ENCODE results near the gene GIT2. TPM values are rescaled to one million over a fixed set of nuclear protein-coding genes. Genes with fewer than 3 reads are reported as not detected.
"Not testable (repeated sequence)": the region's sequence is repeated elsewhere in the genome, so short reads cannot be mapped to it uniquely, and the experiment has no call there.

GIT2 gene
- total and polyA plus RNA-seq, 9 donors = 37.1 to 63.0 (median 45.9) TPM

GRCh38 chr12:109896188-109896587 lies 100.0 kb downstream of the GIT2 start:
- DNase-seq = no peak
- no peak overlapping the region for H3K4me3 ChIP-seq (ENCODE audit: low read length)
- no peak overlapping the region for H3K27ac ChIP-seq (ENCODE audit: low read length)
- WGBS (ENCODE audit: insufficient coverage) = 92% methylated on average over 2 of the region's 6 CpGs
- no peaks in the 10 kb centered on the region for H3K36me3 ChIP-seq (ENCODE audit: control insufficient read depth, insufficient read depth, low read length)
- no peaks in the 10 kb centered on the region for H3K27me3 ChIP-seq (ENCODE audit: control insufficient read depth, insufficient read depth, low read length)
- H3K4me1 ChIP-seq (ENCODE audit: control insufficient read depth, insufficient read depth, low read length) = peaks cover 3% of the 10 kb centered on the region
- H3K9me3 ChIP-seq (replicated peaks; ENCODE audit: control insufficient read depth, low read depth, low read length) = no peaks in the 10 kb centered on the region

- no peak for DNase-seq
- Histone ChIP-seq H3K9me3 (replicated peaks; ENCODE audit: control insufficient read depth, low read depth, low read length) (no peaks in the 10 kb centered on the region), H3K4me3 (ENCODE audit: low read length) (no peak overlapping the region), H3K36me3 (ENCODE audit: control insufficient read depth, insufficient read depth, low read length) (no peaks in the 10 kb centered on the region), H3K27me3 (ENCODE audit: control insufficient read depth, insufficient read depth, low read length) (no peaks in the 10 kb centered on the region), H3K27ac (ENCODE audit: low read length) (no peak overlapping the region), H3K4me1 (ENCODE audit: control insufficient read depth, insufficient read depth, low read length) (peaks cover under 1% of the 10 kb centered on the region)
- WGBS (ENCODE audit: insufficient coverage) = 61% methylated on average over 2 of the region's 4 CpGs
These were observed 101.2 kb downstream of the GIT2 start for GRCh38 chr12:109894939-109895338.

GRCh38 chr12:109893261-109893995 lies 102.7 kb downstream of the GIT2 start:
- Histone ChIP-seq H3K27ac (ENCODE audit: low read length) (no peak overlapping the region), H3K36me3 (ENCODE audit: control insufficient read depth, insufficient read depth, low read length) (no peaks in the 10 kb centered on the region), H3K27me3 (ENCODE audit: control insufficient read depth, insufficient read depth, low read length) (no peaks in the 10 kb centered on the region), H3K4me1 (ENCODE audit: control insufficient read depth, insufficient read depth, low read length) (peaks cover 8% of the 10 kb centered on the region), H3K9me3 (replicated peaks; ENCODE audit: control insufficient read depth, low read depth, low read length) (no peaks in the 10 kb centered on the region), H3K4me3 (ENCODE audit: low read length) (no peak overlapping the region)
- no peak for DNase-seq
- no CpG with 5 or more reads among the region's 7 CpGs for WGBS (ENCODE audit: insufficient coverage)

GRCh38 chr12:109892748-109893147 lies 103.4 kb downstream of the GIT2 start:
- 40% methylated on average over 1 of the region's 4 CpGs for WGBS (ENCODE audit: insufficient coverage)
- H3K4me1 ChIP-seq (ENCODE audit: control insufficient read depth, insufficient read depth, low read length) = peaks cover 8% of the 10 kb centered on the region

GRCh38 chr12:109892165-109892715 lies 103.9 kb downstream of the GIT2 start:
- WGBS (ENCODE audit: insufficient coverage) = no CpG with 5 or more reads among the region's 1 CpG
- Histone ChIP-seq H3K4me1 (ENCODE audit: control insufficient read depth, insufficient read depth, low read length) (peaks cover 8% of the 10 kb centered on the region), H3K27me3 (ENCODE audit: control insufficient read depth, insufficient read depth, low read length) (no peaks in the 10 kb centered on the region), H3K36me3 (ENCODE audit: control insufficient read depth, insufficient read depth, low read length) (no peaks in the 10 kb centered on the region), H3K4me3 (ENCODE audit: low read length) (no peak overlapping the region), H3K9me3 (replicated peaks; ENCODE audit: control insufficient read depth, low read depth, low read length) (no peaks in the 10 kb centered on the region), H3K27ac (ENCODE audit: low read length) (no peak overlapping the region)
- DNase-seq = no peak

More at GRCh38 chr12:109892748-109893147, 103.4 kb downstream of the GIT2 start:
- DNase-seq = no peak
- Histone ChIP-seq H3K9me3 (replicated peaks; ENCODE audit: control insufficient read depth, low read depth, low read length) (no peaks in the 10 kb centered on the region), H3K4me3 (ENCODE audit: low read length) (no peak overlapping the region), H3K27ac (ENCODE audit: low read length) (no peak overlapping the region), H3K36me3 (ENCODE audit: control insufficient read depth, insufficient read depth, low read length) (no peaks in the 10 kb centered on the region), H3K27me3 (ENCODE audit: control insufficient read depth, insufficient read depth, low read length) (no peaks in the 10 kb centered on the region)

- 94% methylated on average over 5 of the region's 7 CpGs for WGBS (ENCODE audit: insufficient coverage)
- not testable (repeated sequence) for H3K4me1 ChIP-seq (ENCODE audit: control insufficient read depth, insufficient read depth, low read length); H3K27me3 ChIP-seq (ENCODE audit: control insufficient read depth, insufficient read depth, low read length); H3K9me3 ChIP-seq (replicated peaks; ENCODE audit: control insufficient read depth, low read depth, low read length); H3K4me3 ChIP-seq (ENCODE audit: low read length); H3K27ac ChIP-seq (ENCODE audit: low read length); H3K36me3 ChIP-seq (ENCODE audit: control insufficient read depth, insufficient read depth, low read length); DNase-seq
These were observed 104.4 kb downstream of the GIT2 start for GRCh38 chr12:109891731-109892130.

- WGBS (ENCODE audit: insufficient coverage) = 65% methylated on average over 8 of the region's 13 CpGs
- Histone ChIP-seq H3K4me1 (ENCODE audit: control insufficient read depth, insufficient read depth, low read length) (peaks cover 8% of the 10 kb centered on the region), H3K9me3 (replicated peaks; ENCODE audit: control insufficient read depth, low read depth, low read length) (no peaks in the 10 kb centered on the region), H3K4me3 (ENCODE audit: low read length) (no peak overlapping the region), H3K36me3 (ENCODE audit: control insufficient read depth, insufficient read depth, low read length) (no peaks in the 10 kb centered on the region), H3K27ac (ENCODE audit: low read length) (no peak overlapping the region), H3K27me3 (ENCODE audit: control insufficient read depth, insufficient read depth, low read length) (no peaks in the 10 kb centered on the region)
- DNase-seq = no peak
These were observed 105.5 kb downstream of the GIT2 start for GRCh38 chr12:109890620-109891170.

- Histone ChIP-seq H3K4me1 (ENCODE audit: control insufficient read depth, insufficient read depth, low read length) (peaks cover 8% of the 10 kb centered on the region), H3K9me3 (replicated peaks; ENCODE audit: control insufficient read depth, low read depth, low read length) (no peaks in the 10 kb centered on the region), H3K27ac (ENCODE audit: low read length) (no peak overlapping the region), H3K27me3 (ENCODE audit: control insufficient read depth, insufficient read depth, low read length) (no peaks in the 10 kb centered on the region), H3K4me3 (ENCODE audit: low read length) (no peak overlapping the region), H3K36me3 (ENCODE audit: control insufficient read depth, insufficient read depth, low read length) (no peaks in the 10 kb centered on the region)
- peak; percentile 15 for DNase-seq
- 57% methylated on average over 2 of the region's 12 CpGs for WGBS (ENCODE audit: insufficient coverage)
These were observed 107.8 kb downstream of the GIT2 start for GRCh38 chr12:109888179-109889020.

- no peak for DNase-seq
- WGBS (ENCODE audit: insufficient coverage) = 72% methylated on average over 9 of the region's 10 CpGs
These were observed 110.6 kb downstream of the GIT2 start for GRCh38 chr12:109885616-109886015.

GRCh38 chr12:109883461-109883860 lies 112.7 kb downstream of the GIT2 start:
- Histone ChIP-seq H3K36me3 (ENCODE audit: control insufficient read depth, insufficient read depth, low read length) (no peaks in the 10 kb centered on the region), H3K4me3 (ENCODE audit: low read length) (no peak overlapping the region), H3K27ac (ENCODE audit: low read length) (no peak overlapping the region), H3K9me3 (replicated peaks; ENCODE audit: control insufficient read depth, low read depth, low read length) (no peaks in the 10 kb centered on the region), H3K4me1 (ENCODE audit: control insufficient read depth, insufficient read depth, low read length) (peaks cover 19% of the 10 kb centered on the region), H3K27me3 (ENCODE audit: control insufficient read depth, insufficient read depth, low read length) (no peaks in the 10 kb centered on the region)
- 65% methylated on average over 4 of the region's 4 CpGs for WGBS (ENCODE audit: insufficient coverage)
- no peak for DNase-seq

More at GRCh38 chr12:109885616-109886015, 110.6 kb downstream of the GIT2 start:
- H3K27me3 ChIP-seq (ENCODE audit: control insufficient read depth, insufficient read depth, low read length) = no peaks in the 10 kb centered on the region
- H3K4me3 ChIP-seq (ENCODE audit: low read length) = no peak overlapping the region
- no peaks in the 10 kb centered on the region for H3K9me3 ChIP-seq (replicated peaks; ENCODE audit: control insufficient read depth, low read depth, low read length)
- H3K36me3 ChIP-seq (ENCODE audit: control insufficient read depth, insufficient read depth, low read length) = no peaks in the 10 kb centered on the region
- peaks cover 12% of the 10 kb centered on the region for H3K4me1 ChIP-seq (ENCODE audit: control insufficient read depth, insufficient read depth, low read length)
- H3K27ac ChIP-seq (ENCODE audit: low read length) = no peak overlapping the region
